Measurements from ENCODE around the gene IL1RAPL1.

The IL1RAPL1 gene

DNA sequence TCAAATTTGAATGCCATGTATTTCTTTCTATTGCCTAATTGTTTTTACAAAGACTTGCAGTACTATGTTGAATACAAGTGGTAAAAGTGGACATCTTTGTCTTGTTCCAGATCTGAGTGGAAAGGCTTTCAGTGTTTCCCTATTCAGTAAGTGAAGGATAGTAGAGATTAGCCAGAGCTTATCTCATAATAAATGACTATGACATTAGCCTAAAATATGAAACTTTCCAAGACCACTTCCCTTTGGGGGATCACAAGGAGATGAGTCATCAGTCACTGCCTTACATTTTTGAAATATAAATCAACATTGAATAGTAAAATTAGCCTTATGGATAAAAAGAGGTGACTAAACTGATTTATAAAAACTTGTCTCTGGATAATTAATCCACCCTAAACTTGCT, 1074.0 kb downstream of the IL1RAPL1 start:
- no peak overlapping the region for H3K27ac ChIP-seq
- TF ChIP-seq, protein P1, sequence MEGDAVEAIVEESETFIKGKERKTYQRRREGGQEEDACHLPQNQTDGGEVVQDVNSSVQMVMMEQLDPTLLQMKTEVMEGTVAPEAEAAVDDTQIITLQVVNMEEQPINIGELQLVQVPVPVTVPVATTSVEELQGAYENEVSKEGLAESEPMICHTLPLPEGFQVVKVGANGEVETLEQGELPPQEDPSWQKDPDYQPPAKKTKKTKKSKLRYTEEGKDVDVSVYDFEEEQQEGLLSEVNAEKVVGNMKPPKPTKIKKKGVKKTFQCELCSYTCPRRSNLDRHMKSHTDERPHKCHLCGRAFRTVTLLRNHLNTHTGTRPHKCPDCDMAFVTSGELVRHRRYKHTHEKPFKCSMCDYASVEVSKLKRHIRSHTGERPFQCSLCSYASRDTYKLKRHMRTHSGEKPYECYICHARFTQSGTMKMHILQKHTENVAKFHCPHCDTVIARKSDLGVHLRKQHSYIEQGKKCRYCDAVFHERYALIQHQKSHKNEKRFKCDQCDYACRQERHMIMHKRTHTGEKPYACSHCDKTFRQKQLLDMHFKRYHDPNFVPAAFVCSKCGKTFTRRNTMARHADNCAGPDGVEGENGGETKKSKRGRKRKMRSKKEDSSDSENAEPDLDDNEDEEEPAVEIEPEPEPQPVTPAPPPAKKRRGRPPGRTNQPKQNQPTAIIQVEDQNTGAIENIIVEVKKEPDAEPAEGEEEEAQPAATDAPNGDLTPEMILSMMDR (conservative IDR thresholded peaks at IDR 0.05; ENCODE audit: low read depth): no peak
- DNase-seq (ENCODE audit: low spot score): no peak
- ChIA-PET CTCF (no interaction called here), POLR2A (ENCODE audit: low non-redundant PET) (no interaction called here)

DNA sequence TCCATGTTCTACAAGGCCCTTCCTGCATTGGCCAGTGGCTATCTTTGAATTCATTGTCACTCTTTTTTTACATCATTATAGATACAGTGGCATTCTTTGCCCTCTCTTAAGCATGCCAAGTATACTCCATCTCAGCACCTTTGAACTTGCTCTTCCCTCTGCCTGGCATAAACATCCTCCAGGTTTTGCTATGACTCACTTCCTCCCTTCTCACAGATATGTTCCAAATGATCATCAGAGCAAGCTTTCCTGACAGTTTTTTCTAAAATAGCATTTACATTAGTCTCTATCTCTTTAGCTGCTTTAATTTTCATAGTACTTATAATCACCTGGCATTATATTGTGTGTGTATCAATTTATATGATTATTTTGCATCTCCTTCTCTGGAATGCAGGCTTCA, 1074.9 kb downstream of the IL1RAPL1 start:
- TF ChIP-seq, protein P1 (conservative IDR thresholded peaks at IDR 0.05; ENCODE audit: low read depth): no peak
- DNase-seq (ENCODE audit: low spot score): peak; percentile 15
- ChIA-PET POLR2A (ENCODE audit: low non-redundant PET) (no interaction called here), CTCF (interaction anchor here (1.1 kb wide), 1 partner anchor 241 kb away, joined by 3 read pairs; no protein-coding TSS in a partner anchor)
- H3K27ac ChIP-seq: peak overlapping the region; percentile 62; the same call in 1 of the 2 replicates

DNA sequence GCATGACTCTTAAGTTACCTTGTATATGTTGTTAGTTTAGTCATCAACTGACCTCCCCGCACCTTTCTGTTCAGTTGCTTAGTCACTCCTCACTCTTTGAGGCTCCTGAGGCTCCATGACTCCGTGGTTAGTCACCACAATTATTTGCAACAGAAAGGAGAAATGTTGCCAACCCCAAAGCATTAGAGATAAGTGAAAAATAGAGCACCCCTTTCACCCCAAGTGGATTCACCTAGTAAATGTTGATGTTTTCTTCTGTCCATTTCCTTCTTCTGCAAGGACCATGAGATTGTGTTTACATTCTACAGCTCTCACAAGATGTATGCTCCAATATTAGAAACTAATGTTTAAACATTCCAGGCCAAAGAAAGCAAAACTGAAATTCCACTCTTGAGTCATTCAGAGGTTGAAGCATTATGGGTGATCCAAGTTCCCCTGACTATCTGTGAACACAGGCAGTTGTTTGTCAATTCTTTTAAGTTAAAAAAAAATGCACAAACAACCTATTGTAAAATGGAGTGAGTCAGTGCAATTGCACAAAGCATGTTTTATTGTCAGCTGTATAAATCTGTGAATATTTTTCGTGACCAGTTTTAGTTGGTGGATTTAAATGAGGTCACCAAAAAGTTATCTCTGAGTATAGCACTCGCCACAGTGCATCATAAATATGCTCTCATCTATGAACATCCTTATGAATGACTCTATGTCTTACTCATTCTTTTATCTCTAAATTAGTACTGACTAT, 1075.7 kb downstream of the IL1RAPL1 start:
- CTCF ChIA-PET: interaction anchor here (0.7 to 1.1 kb wide), 2 partner anchors 240 to 1239 kb away, joined by 3 to 5 read pairs; no protein-coding TSS in a partner anchor
- DNase-seq (ENCODE audit: low spot score): peak; percentile 76
- TF ChIP-seq, protein P1 (conservative IDR thresholded peaks at IDR 0.05; ENCODE audit: low read depth): no peak
- POLR2A ChIA-PET (ENCODE audit: low non-redundant PET): no interaction called here
- no peak overlapping the region for H3K27ac ChIP-seq

DNA sequence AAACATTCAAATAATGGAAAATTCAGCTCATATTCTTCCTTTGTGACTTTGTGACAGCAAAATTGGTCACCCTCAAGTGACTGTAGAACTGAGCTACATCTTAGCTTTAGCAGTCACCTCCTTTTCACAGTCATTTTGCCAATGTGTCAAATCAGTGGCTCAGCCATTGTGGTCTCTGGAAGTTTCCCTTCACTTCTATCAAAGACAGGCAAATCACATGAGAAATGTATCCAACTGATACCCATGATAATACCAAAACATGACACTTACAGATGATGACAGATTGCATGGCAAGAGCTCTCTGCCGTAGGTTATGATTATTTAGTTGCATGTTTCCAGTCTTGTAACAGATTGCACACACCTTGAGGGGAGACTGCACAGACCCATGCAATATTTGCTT, 1078.3 kb downstream of the IL1RAPL1 start:
- TF ChIP-seq, protein P1 (conservative IDR thresholded peaks at IDR 0.05; ENCODE audit: low read depth): no peak
- no peak overlapping the region for H3K27ac ChIP-seq
- POLR2A ChIA-PET (ENCODE audit: low non-redundant PET): no interaction called here
- DNase-seq (ENCODE audit: low spot score): no peak
- CTCF ChIA-PET: no interaction called here

DNA sequence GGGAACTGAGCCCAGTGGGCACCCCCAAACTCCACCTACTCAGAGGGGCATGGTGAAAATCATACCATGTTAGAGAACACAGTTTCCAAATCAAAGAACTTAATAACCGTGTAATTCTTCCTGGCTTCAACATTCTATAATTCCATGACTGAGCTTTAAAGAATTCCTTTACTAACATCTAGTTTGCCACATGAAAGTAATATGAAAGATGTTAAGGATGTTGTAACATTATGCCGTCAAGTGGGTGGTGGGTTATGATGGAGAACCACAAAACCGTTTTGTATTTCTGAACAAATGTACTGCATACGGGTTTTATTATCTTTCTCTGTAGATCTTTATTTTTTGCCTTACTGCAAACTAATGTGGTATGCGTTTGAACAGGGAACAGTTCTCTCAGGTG, 1079.1 kb downstream of the IL1RAPL1 start:
- TF ChIP-seq, protein P1 (conservative IDR thresholded peaks at IDR 0.05; ENCODE audit: low read depth): no peak
- no peak overlapping the region for H3K27ac ChIP-seq
- CTCF ChIA-PET: no interaction called here

DNA sequence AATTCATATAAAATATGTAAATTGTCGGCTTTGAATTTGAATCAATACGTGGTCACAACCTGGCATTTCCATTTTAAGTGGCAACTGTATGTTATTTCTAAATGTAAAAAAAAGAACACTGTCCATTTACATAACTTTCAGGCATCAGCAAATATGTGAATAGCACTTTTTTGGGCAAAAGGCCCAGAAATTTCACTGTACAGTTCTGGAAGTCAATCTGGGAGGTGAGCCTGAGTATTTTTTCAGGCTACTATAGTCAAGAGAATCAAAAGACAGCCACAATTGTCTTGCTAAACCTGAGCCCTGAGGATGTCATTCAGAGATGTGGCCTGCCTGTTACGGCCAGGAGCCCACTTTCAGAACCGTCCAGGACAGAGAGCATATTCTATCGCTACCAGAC, 1084.2 kb downstream of the IL1RAPL1 start:
- CTCF ChIA-PET: no interaction called here
- TF ChIP-seq, protein P1 (conservative IDR thresholded peaks at IDR 0.05; ENCODE audit: low read depth): no peak
- POLR2A ChIA-PET (ENCODE audit: low non-redundant PET): no interaction called here
- no peak for DNase-seq (ENCODE audit: low spot score)
- H3K27ac ChIP-seq: no peak overlapping the region

More for the DNA sequence above, 1079.1 kb downstream of the IL1RAPL1 start:
- DNase-seq (ENCODE audit: low spot score): no peak
- POLR2A ChIA-PET (ENCODE audit: low non-redundant PET): no interaction called here

All from RWPE1 (cell line).